Activated CD8-positive, alpha-beta memory T cell treated with anti-CD3 and anti-CD28 coated beads for 1 hour (primary cell): ENCODE data around the gene NSF.
"Not testable (repeated sequence)": the region's sequence is repeated elsewhere in the genome, so short reads cannot be mapped to it uniquely, and the experiment has no call there.

Experiments used
- DNase-seq, 2 donors: peaks; one replicate each; pipeline ENCODE4 v3.0.0-alpha.2; 2020; ENCODE audit warnings: low read depth in 1 of 2; ENCODE audit errors: extremely low read depth in 1 of 2

The NSF gene

GRCh38 chr17:46628753-46629436, 38.4 kb downstream of the NSF start:
- not testable (repeated sequence) for DNase-seq

- DNase-seq, result not testable (repeated sequence)
Observed at GRCh38 chr17:46632146-46632545, 41.7 kb downstream of the NSF start.

- DNase-seq, result not testable (repeated sequence)
Observed at GRCh38 chr17:46634844-46635243, 44.4 kb downstream of the NSF start.

- DNase-seq, result not testable (repeated sequence)
Observed at GRCh38 chr17:46641861-46642656, 51.6 kb downstream of the NSF start.

GRCh38 chr17:46647251-46647650, 56.8 kb downstream of the NSF start:
- not testable (repeated sequence) for DNase-seq

- DNase-seq, result not testable (repeated sequence)
Observed at GRCh38 chr17:46647688-46648278, 57.3 kb downstream of the NSF start.

GRCh38 chr17:46649246-46649645, 58.8 kb downstream of the NSF start:
- DNase-seq, result not testable (repeated sequence)

GRCh38 chr17:46652024-46652643, 61.7 kb downstream of the NSF start:
- not testable (repeated sequence) for DNase-seq

GRCh38 chr17:46658235-46658634, 67.8 kb downstream of the NSF start:
- not testable (repeated sequence) for DNase-seq

- not testable (repeated sequence) for DNase-seq
Observed at GRCh38 chr17:46659702-46660101, 69.2 kb downstream of the NSF start.

- not testable (repeated sequence) for DNase-seq
Observed at GRCh38 chr17:46663123-46663522, 72.7 kb downstream of the NSF start.

GRCh38 chr17:46663552-46663951, 73.1 kb downstream of the NSF start:
- not testable (repeated sequence) for DNase-seq

- not testable (repeated sequence) for DNase-seq
Observed at GRCh38 chr17:46665969-46666368, 75.5 kb downstream of the NSF start.

- DNase-seq, result not testable (repeated sequence)
Observed at GRCh38 chr17:46670789-46671188, 80.3 kb downstream of the NSF start.

- not testable (repeated sequence) for DNase-seq
Observed at GRCh38 chr17:46672777-46673176, 82.3 kb downstream of the NSF start.

GRCh38 chr17:46677819-46678218, 87.3 kb downstream of the NSF start:
- not testable (repeated sequence) for DNase-seq

- not testable (repeated sequence) for DNase-seq
Observed at GRCh38 chr17:46683653-46684052, 93.2 kb downstream of the NSF start.

GRCh38 chr17:46685284-46685683, 94.8 kb downstream of the NSF start:
- not testable (repeated sequence) for DNase-seq

GRCh38 chr17:46692196-46692595, 101.7 kb downstream of the NSF start:
- not testable (repeated sequence) for DNase-seq

GRCh38 chr17:46693283-46693682, 102.8 kb downstream of the NSF start:
- not testable (repeated sequence) for DNase-seq

- not testable (repeated sequence) for DNase-seq
Observed at GRCh38 chr17:46696522-46696921, 106.1 kb downstream of the NSF start.
